Astrocyte (in vitro differentiated cells and primary cell): Measurements from ENCODE around the gene HOXD10. TPM values are rescaled to one million over a fixed set of nuclear protein-coding genes. Genes with fewer than 3 reads are reported as not detected.
A peak's percentile ranks its signal among the peaks of the same experiment; 100 is the strongest.

Experiments
- DNase-seq: peaks from one replicate; pipeline ENCODE4 v3.0.0-alpha.2; 2010; ENCODE audit warnings: low read depth
- FAIRE-seq: peaks from 2 replicates; lab custom pipeline; 2011; peaks lifted over from hg19 to GRCh38; lab: Jason Lieb, UNC
- H2AFZ ChIP-seq: 2 replicates; pipeline ENCODE4 v1.6.0; 2012; ENCODE audit warnings: low read depth, low read length, inconsistent platforms
- H3K27ac ChIP-seq: 2 replicates; pipeline ENCODE4 v1.5.1; 2011; ENCODE audit warnings: low read depth, low read length, inconsistent platforms
- H3K27me3 ChIP-seq: 2 replicates; pipeline ENCODE4 v1.6.0; 2011; ENCODE audit warnings: low read length, inconsistent platforms; ENCODE audit not compliant: insufficient read depth
- H3K36me3 ChIP-seq: 2 replicates; pipeline ENCODE4 v1.5.1; 2011; ENCODE audit warnings: low read length, inconsistent platforms; ENCODE audit not compliant: insufficient read depth
- H3K4me1 ChIP-seq: 2 replicates; pipeline ENCODE4 v1.5.1; 2011; ENCODE audit warnings: low read length, inconsistent platforms; ENCODE audit not compliant: insufficient read depth
- H3K4me2 ChIP-seq: 2 replicates; pipeline ENCODE4 v1.6.0; 2012; ENCODE audit warnings: low read length, inconsistent platforms
- H3K4me3 ChIP-seq: 2 replicates; pipeline ENCODE4 v1.5.1; 2011; ENCODE audit warnings: low read depth, mild to moderate bottlenecking, low read length, inconsistent platforms; ENCODE audit not compliant: insufficient read depth
- H3K79me2 ChIP-seq: 2 replicates; pipeline ENCODE4 v1.6.0; 2012; ENCODE audit warnings: mild to moderate bottlenecking, low read length, inconsistent platforms; ENCODE audit not compliant: insufficient read depth
- H3K9ac ChIP-seq: 2 replicates; pipeline ENCODE4 v1.6.0; 2012; ENCODE audit warnings: mild to moderate bottlenecking, low read length, inconsistent platforms
- H3K9me3 ChIP-seq: 2 replicates; pipeline ENCODE4 v1.5.1; 2012; ENCODE audit warnings: low read depth, mild to moderate bottlenecking, low read length, inconsistent platforms; ENCODE audit not compliant: insufficient read depth
- H4K20me1 ChIP-seq: 2 replicates; pipeline ENCODE4 v1.6.0; 2012; ENCODE audit warnings: low read length, inconsistent platforms; ENCODE audit not compliant: insufficient read depth
- H3K27ac Mint-ChIP-seq: one replicate; pipeline ENCODE4 v1.8.0; 2021; ENCODE audit warnings: mild to moderate bottlenecking, mixed read lengths; ENCODE audit not compliant: unreplicated experiment
- H3K27me3 Mint-ChIP-seq: one replicate; pipeline ENCODE4 v1.8.0; 2021; ENCODE audit warnings: low read depth, mixed read lengths; ENCODE audit not compliant: unreplicated experiment
- H3K36me3 Mint-ChIP-seq: one replicate; pipeline ENCODE4 v1.8.0; 2021; ENCODE audit warnings: low read depth, mixed read lengths; ENCODE audit not compliant: unreplicated experiment
- H3K4me1 Mint-ChIP-seq: one replicate; pipeline ENCODE4 v1.8.0; 2021; ENCODE audit warnings: low read depth, mixed read lengths; ENCODE audit not compliant: unreplicated experiment
- H3K4me3 Mint-ChIP-seq: one replicate; pipeline ENCODE4 v1.8.0; 2021; ENCODE audit warnings: mild to moderate bottlenecking, moderate library complexity, mixed read lengths; ENCODE audit not compliant: unreplicated experiment
- H3K9me3 Mint-ChIP-seq: one replicate; pipeline ENCODE4 v1.8.0; 2021; ENCODE audit warnings: mild to moderate bottlenecking, mixed read lengths; ENCODE audit not compliant: unreplicated experiment
- CTCF ChIP-seq: IDR thresholded peaks from 2 replicates; pipeline ENCODE4 v1.5.1; 2011; ENCODE audit warnings: low read depth, mild to moderate bottlenecking, inconsistent platforms, low read length, moderate library complexity; ENCODE audit not compliant: insufficient read depth
- EZH2 ChIP-seq: IDR thresholded peaks from 2 replicates; pipeline ENCODE4 v1.6.1; 2012; ENCODE audit warnings: mild to moderate bottlenecking, low read length, inconsistent platforms; ENCODE audit not compliant: insufficient read depth
- total RNA-seq: library from RNA; stranded (reverse); gene quantifications from 2 replicates; pipeline ENCODE4 v1.2.1, GENCODE V29; 2021

Gene HOXD10
- total RNA-seq, 1 donor from 2014 or later = not detected

DNA sequence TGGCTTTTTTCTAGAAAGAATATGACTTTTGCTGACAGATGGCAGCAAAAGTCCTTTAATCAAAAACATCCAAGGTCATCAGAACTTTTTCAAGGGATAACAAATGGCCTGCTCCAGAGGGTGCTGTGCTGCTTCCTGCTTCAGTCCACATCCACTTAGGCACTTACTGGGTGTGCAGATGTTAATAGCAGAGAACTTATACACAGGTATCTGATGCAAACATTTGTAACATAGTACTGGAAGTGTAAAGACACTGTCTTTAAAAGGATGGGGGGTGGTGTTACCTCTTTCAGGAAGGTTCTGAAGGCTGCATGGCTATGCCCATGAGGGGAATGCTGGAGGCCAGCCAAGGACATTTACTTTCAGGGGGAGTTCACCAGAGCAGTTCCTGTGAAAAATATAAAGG lies 18.5 kb downstream of the HOXD10 start:
- Histone ChIP-seq H3K79me2 (no peaks in the 10 kb centered on the region), H3K4me2 (no peak overlapping the region), H3K9me3 (peaks cover 6% of the 10 kb centered on the region), H4K20me1 (no peaks in the 10 kb centered on the region), H3K27me3 (peaks cover 95% of the 10 kb centered on the region), H3K27ac (no peak overlapping the region), H3K4me3 (no peak overlapping the region), H3K36me3 (no peaks in the 10 kb centered on the region), H2AFZ (no peak overlapping the region), H3K4me1 (no peaks in the 10 kb centered on the region), H3K9ac (no peak overlapping the region)
- DNase-seq (no peak), FAIRE-seq (no peak)
- no peak overlapping the region for H3K27ac Mint-ChIP-seq
- peaks cover 37% of the 10 kb centered on the region for H3K9me3 Mint-ChIP-seq
- no peaks in the 10 kb centered on the region for H3K36me3 Mint-ChIP-seq
- H3K4me3 Mint-ChIP-seq = no peak overlapping the region
- peaks cover 91% of the 10 kb centered on the region for H3K27me3 Mint-ChIP-seq
- H3K4me1 Mint-ChIP-seq = no peaks in the 10 kb centered on the region
- TF ChIP-seq EZH2 = no peak
- TF ChIP-seq CTCF = no peak

DNA sequence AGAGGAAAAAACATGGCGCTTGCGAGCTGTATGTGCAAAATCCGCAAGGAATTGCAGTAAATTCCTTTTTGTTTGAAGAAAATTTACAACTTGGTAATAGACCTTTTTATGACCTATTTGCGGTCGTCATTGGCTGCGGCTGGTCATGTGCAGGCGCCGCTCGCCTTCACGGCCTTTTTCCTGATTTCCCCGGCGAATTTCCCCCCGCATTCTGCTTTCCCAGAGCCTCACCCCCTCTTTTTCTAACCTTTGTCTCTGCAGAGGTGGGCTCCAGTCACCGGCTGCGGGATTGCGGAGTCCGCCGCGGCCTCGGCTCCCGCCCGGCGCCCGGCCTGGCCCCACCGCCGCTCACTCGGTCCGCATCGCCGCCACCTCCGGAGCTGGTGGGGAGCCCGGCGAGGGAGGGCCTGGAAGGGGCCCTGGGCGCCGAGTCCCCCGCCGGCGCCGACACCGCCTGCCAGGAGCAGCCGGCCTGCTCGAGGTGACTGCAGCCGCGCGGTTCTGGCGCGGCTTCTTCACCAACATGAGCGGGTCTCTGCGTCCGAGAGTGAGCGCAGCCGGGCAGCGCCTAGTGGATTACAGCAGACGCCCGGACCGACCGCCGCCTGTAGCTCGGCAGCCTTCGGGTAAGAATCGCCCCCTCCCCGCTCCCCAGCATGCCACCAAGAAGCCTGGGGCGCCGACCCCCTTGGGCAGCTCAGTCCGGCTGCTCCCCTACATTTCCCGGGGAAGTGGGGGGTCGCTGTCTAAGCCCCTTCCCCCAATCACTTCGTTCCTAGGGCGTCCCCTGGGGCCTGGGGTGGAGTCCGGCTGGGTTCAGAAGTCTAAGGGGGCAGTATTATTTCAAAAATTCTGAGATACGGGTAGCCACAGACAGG lies 20.0 kb downstream of the HOXD10 start:
- Histone ChIP-seq H3K36me3 (no peaks in the 10 kb centered on the region), H3K9ac (no peak overlapping the region), H3K4me3 (peak overlapping the region; percentile 31), H3K27me3 (peaks cover 95% of the 10 kb centered on the region), H3K9me3 (peaks cover 6% of the 10 kb centered on the region), H4K20me1 (no peaks in the 10 kb centered on the region), H2AFZ (peak overlapping the region; percentile 59), H3K4me2 (peak overlapping the region; percentile 76), H3K4me1 (peaks cover 8% of the 10 kb centered on the region), H3K27ac (no peak overlapping the region), H3K79me2 (no peaks in the 10 kb centered on the region)
- Mint-ChIP-seq H3K4me1 (no peaks in the 10 kb centered on the region), H3K9me3 (peaks cover 40% of the 10 kb centered on the region), H3K36me3 (peaks cover 2% of the 10 kb centered on the region), H3K27ac (no peak overlapping the region), H3K27me3 (peaks cover 92% of the 10 kb centered on the region), H3K4me3 (peak overlapping the region; percentile 82)
- TF ChIP-seq EZH2 (peak; percentile 79), CTCF (no peak)
- DNase-seq (no peak), FAIRE-seq (no peak)

DNA sequence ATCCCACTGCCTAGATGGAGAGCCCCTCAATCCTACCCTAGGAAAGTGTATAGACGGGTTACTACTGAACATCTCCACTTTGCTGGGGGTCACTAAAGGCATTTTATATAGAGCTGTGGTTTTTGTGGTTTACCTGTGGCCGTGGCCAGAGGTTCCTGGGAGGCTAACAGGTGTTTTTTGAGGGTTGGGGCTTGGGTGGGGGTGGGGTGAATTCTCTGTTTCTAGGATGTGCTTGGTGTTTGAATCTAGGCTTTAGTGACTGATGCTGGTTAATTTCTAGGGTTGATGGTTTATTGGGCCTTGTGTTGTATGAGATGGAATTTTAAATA lies 20.6 kb downstream of the HOXD10 start:
- Histone ChIP-seq H3K79me2 (no peaks in the 10 kb centered on the region), H3K4me3 (peak overlapping the region; percentile 31), H3K36me3 (no peaks in the 10 kb centered on the region), H3K4me1 (peaks cover 8% of the 10 kb centered on the region), H3K27ac (no peak overlapping the region), H3K9ac (no peak overlapping the region), H4K20me1 (no peaks in the 10 kb centered on the region), H2AFZ (no peak overlapping the region), H3K4me2 (peak overlapping the region; percentile 76), H3K27me3 (peaks cover 90% of the 10 kb centered on the region), H3K9me3 (peaks cover 6% of the 10 kb centered on the region)
- Mint-ChIP-seq H3K36me3 (peaks cover 2% of the 10 kb centered on the region), H3K27ac (no peak overlapping the region), H3K27me3 (peaks cover 92% of the 10 kb centered on the region), H3K4me3 (peak overlapping the region; percentile 62), H3K4me1 (no peaks in the 10 kb centered on the region), H3K9me3 (peaks cover 39% of the 10 kb centered on the region)
- TF ChIP-seq CTCF = no peak
- no peak for TF ChIP-seq EZH2
- DNase-seq (no peak), FAIRE-seq (no peak)
